HepG2 (cell line): ENCODE measurements around the gene CROCC. TPM values are rescaled to one million over a fixed set of nuclear protein-coding genes. Genes with fewer than 3 reads are reported as not detected.

Experiments used
- CAMTA2 ChIP-seq: sonication (generic); formaldehyde crosslinking; IDR thresholded peaks from 2 replicates; pipeline ENCODE4 v1.4.0; 2020; ENCODE audit warnings: mild to moderate bottlenecking, missing genetic modification reagents, borderline replicate concordance
- DMAP1 ChIP-seq: IDR thresholded peaks from 2 replicates; pipeline ENCODE4 v1.6.1; 2016
- ELF1 ChIP-seq: sonication (generic); formaldehyde crosslinking; IDR thresholded peaks from 2 replicates; pipeline ENCODE4 v1.4.0; 2020; ENCODE audit warnings: missing genetic modification reagents
- FLYWCH1 ChIP-seq: sonication (generic); formaldehyde crosslinking; IDR thresholded peaks from 2 replicates; pipeline ENCODE4 v1.8.1; 2023; ENCODE audit warnings: mild to moderate bottlenecking, missing genetic modification reagents
- GABPB1 ChIP-seq: IDR thresholded peaks from 2 replicates; pipeline ENCODE4 v1.6.1; 2016; ENCODE audit warnings: mild to moderate bottlenecking, missing genetic modification reagents, moderate library complexity, missing compliant biosample characterization
- JUND ChIP-seq: sonication (generic); formaldehyde crosslinking; IDR thresholded peaks from 2 replicates; pipeline ENCODE4 v1.8.0; 2022; ENCODE audit warnings: mild to moderate bottlenecking, missing genetic modification reagents
- MAFG ChIP-seq: sonication (generic); formaldehyde crosslinking; IDR thresholded peaks from 2 replicates; pipeline ENCODE4 v1.5.1; 2020; ENCODE audit warnings: mild to moderate bottlenecking, missing genetic modification reagents
- NFYC ChIP-seq: IDR thresholded peaks from 2 replicates; pipeline ENCODE4 v1.6.1; 2016; ENCODE audit warnings: missing genetic modification reagents, missing compliant biosample characterization
- SAP130 ChIP-seq: IDR thresholded peaks from 2 replicates; pipeline ENCODE4 v1.6.1; 2016; ENCODE audit warnings: low read depth
- SUZ12 ChIP-seq: fragments of 150-350 bp; IDR thresholded peaks from 2 replicates; pipeline ENCODE4 v1.6.1; 2014; ENCODE audit warnings: low read depth, low read length
- TAF1 ChIP-seq: sonication (generic); formaldehyde crosslinking; IDR thresholded peaks from 2 replicates; pipeline ENCODE4 v1.4.0; 2020; ENCODE audit warnings: missing genetic modification reagents
- TBX2 ChIP-seq: sonication (generic); formaldehyde crosslinking; IDR thresholded peaks from 2 replicates; pipeline ENCODE4 v1.5.0; 2020; ENCODE audit warnings: missing genetic modification reagents, mild to moderate bottlenecking, borderline replicate concordance
- YEATS4 ChIP-seq: sonication (generic); formaldehyde crosslinking; IDR thresholded peaks from 2 replicates; pipeline ENCODE4 v1.4.0; 2020; ENCODE audit warnings: missing genetic modification reagents, borderline replicate concordance
- ZBTB26 ChIP-seq: IDR thresholded peaks from 2 replicates; pipeline ENCODE4 v1.6.1; 2016; ENCODE audit warnings: missing compliant biosample characterization, missing genetic modification reagents, borderline replicate concordance
- ZFP36L1 ChIP-seq: sonication (generic); formaldehyde crosslinking; IDR thresholded peaks from 2 replicates; pipeline ENCODE4 v1.8.0; 2022; ENCODE audit warnings: mild to moderate bottlenecking, missing genetic modification reagents, moderate library complexity
- ZNF124 ChIP-seq: sonication (generic); formaldehyde crosslinking; IDR thresholded peaks from 2 replicates; pipeline ENCODE4 v1.4.0; 2020; ENCODE audit warnings: missing genetic modification reagents
- ZNF276 ChIP-seq: sonication (generic); formaldehyde crosslinking; IDR thresholded peaks from 2 replicates; pipeline ENCODE4 v1.4.0; 2020; ENCODE audit warnings: mild to moderate bottlenecking, low read depth, missing genetic modification reagents
- ZNF549 ChIP-seq: sonication (generic); formaldehyde crosslinking; IDR thresholded peaks from 2 replicates; pipeline ENCODE4 v1.5.0; 2020; ENCODE audit warnings: missing genetic modification reagents
- ZNF678 ChIP-seq: sonication (generic); formaldehyde crosslinking; IDR thresholded peaks from 2 replicates; pipeline ENCODE4 v1.4.0; 2020; ENCODE audit warnings: mild to moderate bottlenecking, missing genetic modification reagents
- ZNF772 ChIP-seq: sonication (generic); formaldehyde crosslinking; IDR thresholded peaks from 2 replicates; pipeline ENCODE4 v1.5.0; 2020; ENCODE audit warnings: mild to moderate bottlenecking, missing genetic modification reagents
- polyA plus RNA-seq, 8 experiments: library from polyadenylated mRNA; depleted of rRNA in 3 of 8; stranded (reverse) in 7 of 8; unstranded in 1 of 8; fragments of >200 nt; fragmentation: Illumina TruSeq in 4 of 8; extraction: Trizol in 4 of 8; gene quantifications; 2 replicates each; pipeline versions ENCODE4 v1.2.1 to v1.2.3, GENCODE V29; 2011 to 2016; ENCODE audit warnings: low read depth in 4 of 8, missing spikeins in 1 of 8, mixed read lengths in 1 of 8; ENCODE audit not compliant: insufficient read depth in 1 of 8
- total RNA-seq, 5 experiments: library from RNA; depleted of rRNA; stranded (reverse); fragments of >200 nt; fragmentation: Illumina TruSeq; extraction: Trizol; gene quantifications; 2 replicates each; pipeline ENCODE4 v1.2.3, GENCODE V29; 2016; ENCODE audit warnings: low read depth in 1 of 5
- TF ChIP-seq, protein P1 (sequence below): sonication (generic); formaldehyde crosslinking; IDR thresholded peaks from 2 replicates; pipeline ENCODE4; 2020; ENCODE audit warnings: missing genetic modification reagents, mild to moderate bottlenecking, borderline replicate concordance
- TF ChIP-seq, protein P2 (sequence below): sonication (generic); formaldehyde crosslinking; IDR thresholded peaks from 2 replicates; pipeline ENCODE4 v1.5.0; 2020; ENCODE audit warnings: missing genetic modification reagents, mild to moderate bottlenecking, borderline replicate concordance
- TF ChIP-seq, protein P3 (sequence below): IDR thresholded peaks from 2 replicates; pipeline ENCODE4 v1.6.1; 2016; ENCODE audit warnings: mild to moderate bottlenecking, missing biosample characterization, missing genetic modification reagents

The CROCC gene
- total and polyA plus RNA-seq, 2 of the 13 experiments (the other 11 are each of a cell fraction or from before 2014, with no cell fraction given): 7.8 to 15.5 TPM

- TF ChIP-seq ELF1 (CRISPR knock-in tag) (peak; percentile 55; the same call in 1 of the 2 replicates), CAMTA2 (no peak), ZNF549 (CRISPR knock-in tag) (no peak), ZNF124 (no peak), ZFP36L1 (peak; percentile 12; the same call in 1 of the 2 replicates), YEATS4 (CRISPR knock-in tag) (no peak; the same call in 1 of the 2 replicates), JUND (0 out of 2 replicates have a peak, but pooled peaks have one; percentile 22), ZNF678 (CRISPR knock-in tag) (no peak), TBX2 (CRISPR knock-in tag) (peak; percentile 33; the same call in 1 of the 2 replicates), NFYC (peak; percentile 78), MAFG (CRISPR knock-in tag) (no peak), ZNF276 (no peak), TAF1 (CRISPR knock-in tag) (peak; percentile 42; the same call in 1 of the 2 replicates), SUZ12 (peak; percentile 39; the same call in 1 of the 2 replicates), ZBTB26 (CRISPR knock-in tag) (0 out of 2 replicates have a peak, but pooled peaks have one; percentile 18), FLYWCH1 (CRISPR knock-in tag) (no peak), GABPB1 (peak; percentile 94), ZNF772 (0 out of 2 replicates have a peak, but pooled peaks have one; percentile 4), DMAP1 (CRISPR knock-in tag) (0 out of 2 replicates have a peak, but pooled peaks have one; percentile 2), SAP130 (CRISPR knock-in tag) (peak; percentile 58)
- TF ChIP-seq, protein P1, sequence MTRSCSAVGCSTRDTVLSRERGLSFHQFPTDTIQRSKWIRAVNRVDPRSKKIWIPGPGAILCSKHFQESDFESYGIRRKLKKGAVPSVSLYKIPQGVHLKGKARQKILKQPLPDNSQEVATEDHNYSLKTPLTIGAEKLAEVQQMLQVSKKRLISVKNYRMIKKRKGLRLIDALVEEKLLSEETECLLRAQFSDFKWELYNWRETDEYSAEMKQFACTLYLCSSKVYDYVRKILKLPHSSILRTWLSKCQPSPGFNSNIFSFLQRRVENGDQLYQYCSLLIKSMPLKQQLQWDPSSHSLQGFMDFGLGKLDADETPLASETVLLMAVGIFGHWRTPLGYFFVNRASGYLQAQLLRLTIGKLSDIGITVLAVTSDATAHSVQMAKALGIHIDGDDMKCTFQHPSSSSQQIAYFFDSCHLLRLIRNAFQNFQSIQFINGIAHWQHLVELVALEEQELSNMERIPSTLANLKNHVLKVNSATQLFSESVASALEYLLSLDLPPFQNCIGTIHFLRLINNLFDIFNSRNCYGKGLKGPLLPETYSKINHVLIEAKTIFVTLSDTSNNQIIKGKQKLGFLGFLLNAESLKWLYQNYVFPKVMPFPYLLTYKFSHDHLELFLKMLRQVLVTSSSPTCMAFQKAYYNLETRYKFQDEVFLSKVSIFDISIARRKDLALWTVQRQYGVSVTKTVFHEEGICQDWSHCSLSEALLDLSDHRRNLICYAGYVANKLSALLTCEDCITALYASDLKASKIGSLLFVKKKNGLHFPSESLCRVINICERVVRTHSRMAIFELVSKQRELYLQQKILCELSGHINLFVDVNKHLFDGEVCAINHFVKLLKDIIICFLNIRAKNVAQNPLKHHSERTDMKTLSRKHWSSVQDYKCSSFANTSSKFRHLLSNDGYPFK (CRISPR knock-in tag): peak; percentile 18; the same call in 1 of the 2 replicates
- TF ChIP-seq, protein P2, sequence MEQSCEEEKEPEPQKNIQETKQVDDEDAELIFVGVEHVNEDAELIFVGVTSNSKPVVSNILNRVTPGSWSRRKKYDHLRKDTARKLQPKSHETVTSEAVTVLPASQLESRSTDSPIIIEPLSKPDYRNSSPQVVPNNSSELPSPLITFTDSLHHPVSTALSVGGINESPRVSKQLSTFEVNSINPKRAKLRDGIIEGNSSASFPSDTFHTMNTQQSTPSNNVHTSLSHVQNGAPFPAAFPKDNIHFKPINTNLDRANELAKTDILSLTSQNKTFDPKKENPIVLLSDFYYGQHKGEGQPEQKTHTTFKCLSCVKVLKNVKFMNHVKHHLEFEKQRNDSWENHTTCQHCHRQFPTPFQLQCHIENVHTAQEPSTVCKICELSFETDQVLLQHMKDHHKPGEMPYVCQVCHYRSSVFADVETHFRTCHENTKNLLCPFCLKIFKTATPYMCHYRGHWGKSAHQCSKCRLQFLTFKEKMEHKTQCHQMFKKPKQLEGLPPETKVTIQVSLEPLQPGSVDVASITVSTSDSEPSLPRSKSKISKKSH (CRISPR knock-in tag): peak; percentile 24; the same call in 1 of the 2 replicates
- TF ChIP-seq, protein P3, sequence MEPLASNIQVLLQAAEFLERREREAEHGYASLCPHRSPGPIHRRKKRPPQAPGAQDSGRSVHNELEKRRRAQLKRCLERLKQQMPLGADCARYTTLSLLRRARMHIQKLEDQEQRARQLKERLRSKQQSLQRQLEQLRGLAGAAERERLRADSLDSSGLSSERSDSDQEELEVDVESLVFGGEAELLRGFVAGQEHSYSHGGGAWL (CRISPR knock-in tag): no peak; the same call in 1 of the 2 replicates
These were observed 17.1 kb upstream of the CROCC start (continued) for GRCh38 chr1:16904560-16905109.
